Right forelimb (tissue), 1 donor: ENCODE results near the gene C17orf78.
"Not testable (repeated sequence)": the region's sequence is repeated elsewhere in the genome, so short reads cannot be mapped to it uniquely, and the experiment has no call there.

Source experiments
- DNase-seq: peaks from one replicate; pipeline ENCODE4 v3.0.0-alpha.2; 2018

The C17orf78 gene

GRCh38 chr17:37388266-37388665, 12.5 kb downstream of the C17orf78 start:
- DNase-seq = no peak

- DNase-seq = no peak
These were observed 13.4 kb downstream of the C17orf78 start for GRCh38 chr17:37389160-37389559.

GRCh38 chr17:37391146-37391545, 15.4 kb downstream of the C17orf78 start:
- DNase-seq = no peak

GRCh38 chr17:37392024-37392590, 16.3 kb downstream of the C17orf78 start:
- no peak for DNase-seq

- DNase-seq = no peak
These were observed 17.6 kb downstream of the C17orf78 start for GRCh38 chr17:37393352-37393751.

- no peak for DNase-seq
These were observed 23.5 kb downstream of the C17orf78 start for GRCh38 chr17:37399265-37399803.

- DNase-seq = no peak
These were observed 24.7 kb downstream of the C17orf78 start for GRCh38 chr17:37400505-37400904.

GRCh38 chr17:37405522-37405921, 29.7 kb downstream of the C17orf78 start:
- DNase-seq = not testable (repeated sequence)

GRCh38 chr17:37405955-37406634, 30.3 kb downstream of the C17orf78 start:
- DNase-seq = no peak

- DNase-seq = peak; percentile 89
These were observed 31.1 kb downstream of the C17orf78 start, which contains the start of the genes ACACA and TADA2A for GRCh38 chr17:37406635-37407461. Gene ACACA (minus strand): TSS chr17:37406836. CDS start chr17:37406299, 537 bp downstream. Gene TADA2A (plus strand): TSS chr17:37406886. CDS start chr17:37411366, 4,480 bp downstream.

- not testable (repeated sequence) for DNase-seq
These were observed 32.3 kb downstream of the C17orf78 start for GRCh38 chr17:37408145-37408479.

GRCh38 chr17:37410357-37410756, 34.6 kb downstream of the C17orf78 start:
- DNase-seq = no peak

GRCh38 chr17:37413875-37414519, 38.2 kb downstream of the C17orf78 start:
- no peak for DNase-seq

GRCh38 chr17:37417852-37418251, 42.1 kb downstream of the C17orf78 start:
- no peak for DNase-seq

GRCh38 chr17:37422971-37423625, 47.3 kb downstream of the C17orf78 start:
- DNase-seq = no peak

GRCh38 chr17:37425268-37425667, 49.5 kb downstream of the C17orf78 start:
- no peak for DNase-seq

- DNase-seq = no peak
These were observed 53.3 kb downstream of the C17orf78 start for GRCh38 chr17:37429039-37429438.

GRCh38 chr17:37429453-37429852, 53.7 kb downstream of the C17orf78 start:
- no peak for DNase-seq

- no peak for DNase-seq
These were observed 54.4 kb downstream of the C17orf78 start for GRCh38 chr17:37430051-37430627.

- DNase-seq = no peak
These were observed 56.9 kb downstream of the C17orf78 start for GRCh38 chr17:37432671-37433070.

- no peak for DNase-seq
These were observed 62.4 kb downstream of the C17orf78 start for GRCh38 chr17:37438141-37438540.

GRCh38 chr17:37440424-37440823, 64.6 kb downstream of the C17orf78 start:
- DNase-seq = no peak
